A673 (cell line): ENCODE data around the gene CYP2E1.

ENCODE experiments used
- CTCF ChIP-seq: fragments of 300-800, 200-600 bp; sonication (generic); conservative IDR thresholded peaks from 2 replicates; pipeline ENCODE4 v1.5.1; 2017; ENCODE audit warnings: low read depth, mild to moderate bottlenecking, antibody characterized with exemption, low read length, moderate library complexity, mixed read lengths
- EZH2 ChIP-seq: fragments of 200-600 bp; sonication (generic); IDR thresholded peaks from 2 replicates; pipeline ENCODE4 v1.6.1; 2017; ENCODE audit warnings: borderline replicate concordance, low read depth, mild to moderate bottlenecking, mixed read lengths, antibody characterized with exemption, low read length; ENCODE audit not compliant: poor library complexity, severe bottlenecking

DNA sequence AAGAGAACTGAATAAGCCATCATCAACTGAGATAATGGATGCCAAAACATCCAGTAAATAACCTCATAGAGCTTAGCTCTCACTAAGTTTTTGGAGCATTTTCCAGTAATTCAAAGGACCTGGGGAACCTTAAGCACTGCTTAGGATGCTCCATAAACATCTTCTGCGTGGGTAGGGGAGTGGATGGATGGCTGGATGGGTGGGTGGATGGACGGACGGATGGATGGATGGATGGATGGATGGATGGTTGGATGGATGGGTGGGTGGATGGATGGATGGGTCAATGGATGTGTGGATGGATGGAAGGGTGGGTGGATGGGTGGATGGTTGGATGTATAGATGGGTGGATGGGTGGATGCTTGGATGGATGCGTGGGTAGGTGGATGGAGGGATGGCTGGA, 9.0 kb downstream of the CYP2E1 start:
- no peak for TF ChIP-seq CTCF
- no peak for TF ChIP-seq EZH2
